ENCODE results near the gene DRC7. TPM values are rescaled to one million over a fixed set of nuclear protein-coding genes. Genes with fewer than 3 reads are reported as not detected.

Gene DRC7
- total RNA-seq, 4 donors from 2014 or later = 0.33 TPM; not detected in 3

- no peak for TF ChIP-seq CTCF (IDR thresholded peaks at IDR 0.05; ENCODE audit: low read depth)
These were observed 62.1 kb downstream of the DRC7 start for GRCh38 chr16:57756424-57757325.

DNA sequence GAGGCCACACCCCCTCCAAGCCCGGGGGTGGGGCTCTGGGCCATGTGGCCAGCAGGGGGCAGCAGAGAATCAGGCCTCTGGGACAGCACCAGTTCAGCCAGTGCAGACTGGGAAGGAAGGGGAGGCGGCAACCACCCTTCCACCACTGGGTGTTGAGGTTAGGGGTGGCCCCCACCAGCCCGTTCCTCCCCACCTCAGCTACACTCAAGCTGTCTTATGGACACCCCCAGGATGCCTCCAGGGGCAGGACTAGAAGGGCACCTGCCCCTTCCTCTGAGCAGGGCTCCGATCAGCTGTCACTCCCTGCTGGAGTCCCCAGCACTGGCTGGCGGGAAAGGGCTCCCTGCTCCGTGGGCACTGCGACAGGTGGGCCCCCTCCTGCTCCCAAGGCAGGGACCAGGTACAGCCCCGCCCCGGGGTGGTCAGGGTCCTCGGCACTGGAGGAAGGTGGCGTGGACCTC, 62.8 kb downstream of the DRC7 start:
- TF ChIP-seq CTCF (IDR thresholded peaks at IDR 0.05; ENCODE audit: low read depth) = no peak

- TF ChIP-seq CTCF (IDR thresholded peaks at IDR 0.05; ENCODE audit: low read depth) = no peak
These were observed 63.3 kb downstream of the DRC7 start for GRCh38 chr16:57757883-57758282.

GRCh38 chr16:57758331-57759117, 63.9 kb downstream of the DRC7 start:
- TF ChIP-seq CTCF (IDR thresholded peaks at IDR 0.05; ENCODE audit: low read depth) = no peak

DNA sequence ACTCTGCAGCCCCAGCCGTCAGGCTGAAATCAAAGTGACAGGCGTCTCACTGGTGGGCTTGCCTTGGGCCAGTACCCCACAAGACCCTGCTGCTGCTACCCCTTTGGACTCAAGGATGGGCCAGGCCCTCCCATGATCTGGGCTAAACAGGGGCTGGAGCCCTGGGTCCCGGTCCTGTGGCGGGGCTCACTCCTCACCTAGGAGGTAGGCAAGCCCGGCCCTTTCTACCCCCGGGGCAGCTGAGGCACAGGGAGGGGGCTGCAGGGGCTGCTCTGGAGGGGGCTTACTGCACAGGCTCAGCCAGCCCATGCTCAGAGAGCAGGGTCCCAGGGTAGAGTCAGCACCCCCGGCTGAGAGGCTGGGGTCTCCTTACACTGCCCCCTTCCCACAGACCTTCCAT, 64.5 kb downstream of the DRC7 start:
- no peak for TF ChIP-seq CTCF (IDR thresholded peaks at IDR 0.05; ENCODE audit: low read depth)

- no peak for TF ChIP-seq CTCF (IDR thresholded peaks at IDR 0.05; ENCODE audit: low read depth)
These were observed 65.1 kb downstream of the DRC7 start for GRCh38 chr16:57759541-57760356.
